ENCODE results near the gene UNC5C. TPM values are rescaled to one million over a fixed set of nuclear protein-coding genes. Genes with fewer than 3 reads are reported as not detected.

UNC5C gene
- total and polyA plus RNA-seq, 2 of the 8 experiments (the other 6 are each of a cell fraction or from before 2014, with no cell fraction given): 0.30 to 1.3 TPM

GRCh38 chr4:95249426-95250021, 299.2 kb downstream of the UNC5C start:
- Histone ChIP-seq H4K91ac (replicated peaks; ENCODE audit: insufficient read length, low read length) (no peak overlapping the region), H2AK5ac (ENCODE audit: low read depth, low read length) (no peak overlapping the region), H3K79me1 (ENCODE audit: low read depth, low read length) (no peaks in the 10 kb centered on the region), H3K79me2 (ENCODE audit: control insufficient read depth in 1 of 2, insufficient read depth in 2 of 2, low read length in 2 of 2) (no peaks in the 10 kb centered on the region), H3K4me1 (replicated peaks in 1 of 4; ENCODE audit: control insufficient read depth in 3 of 4, insufficient read depth in 4 of 4, low read length in 3 of 4) (no peaks in the 10 kb centered on the region), H4K5ac (ENCODE audit: insufficient read length, low read depth, low read length) (no peak overlapping the region), H3K27me3 (replicated peaks in 1 of 4; ENCODE audit: control insufficient read depth in 3 of 4, extremely low read depth in 1 of 4, insufficient read depth in 3 of 4, low read length in 3 of 4) (no peaks in the 10 kb centered on the region), H3K18ac (ENCODE audit: extremely low read depth, low read length) (no peak overlapping the region), H3K36me3 (ENCODE audit: control insufficient read depth in 2 of 4, insufficient read depth in 4 of 4, low read length in 3 of 4) (no peaks in the 10 kb centered on the region), H3K23me2 (ENCODE audit: low read depth, low read length) (no peaks in the 10 kb centered on the region), H3K4me2 (ENCODE audit: insufficient read depth in 1 of 2, low read depth in 2 of 2, low read length in 2 of 2) (no peak overlapping the region), H2BK12ac (ENCODE audit: low read depth, low read length) (no peak overlapping the region), H3K14ac (ENCODE audit: insufficient read length) (no peak overlapping the region), H3K9ac (replicated peaks in 1 of 4; ENCODE audit: extremely low read depth in 1 of 4, low read depth in 3 of 4, low read length in 3 of 4) (no peak overlapping the region), H4K20me1 (replicated peaks in 1 of 2; ENCODE audit: control insufficient read depth in 1 of 2, insufficient read depth in 2 of 2, low read length in 2 of 2) (no peaks in the 10 kb centered on the region), H3K27ac (ENCODE audit: low read depth, low read length) (no peak overlapping the region), H3K4ac (replicated peaks; ENCODE audit: insufficient read length, low read depth, low read length) (no peak overlapping the region), H3K56ac (replicated peaks; ENCODE audit: insufficient read length, low read depth, low read length) (no peak overlapping the region), H4K8ac (ENCODE audit: extremely low read depth, insufficient read depth, low read length) (no peak overlapping the region), H2BK5ac (ENCODE audit: low read depth, low read length) (no peak overlapping the region), H2AFZ (ENCODE audit: low read length) (no peak overlapping the region), H2BK15ac (ENCODE audit: low read length) (no peak overlapping the region), H2BK120ac (replicated peaks; ENCODE audit: low read depth, low read length) (no peak overlapping the region), H2BK20ac (ENCODE audit: low read length) (no peak overlapping the region), H3K9me3 (ENCODE audit: insufficient read depth in 2 of 2, low read depth in 1 of 2, low read length in 1 of 2) (no peaks in the 10 kb centered on the region), H3K4me3 (ENCODE audit: extremely low read depth in 1 of 4, insufficient read depth in 2 of 4, low read depth in 3 of 4, low read length in 4 of 4) (no peak overlapping the region), H3K23ac (ENCODE audit: insufficient read length) (no peak overlapping the region)
- TF ChIP-seq E2F6 (IDR thresholded peaks at IDR 0.05): no peak
- ChIA-PET CTCF (ENCODE audit: partially characterized antibody) (interaction anchor here (0.6 to 1.4 kb wide), 3 partner anchors 20 to 88 kb away, joined by 3 read pairs; no protein-coding TSS in a partner anchor), POLR2A (ENCODE audit: partially characterized antibody) (no interaction called here)
- WGBS, 2 experiments (ENCODE audit: extremely low coverage in 1 of 2, insufficient coverage in 1 of 2, insufficient read length in 1 of 2, insufficient replicate concordance in 2 of 2, low coverage in 1 of 2, low lambda C conversion rate in 2 of 2, missing lambda C conversion rate in 1 of 2): 98% methylated on average over 3 of the region's 3 CpGs; no CpG with 5 or more reads in 1 of the 2 experiments
- DNase-seq (ENCODE audit: low read depth in 1 of 2, low spot score in 2 of 2): no peak
- no peak for FAIRE-seq
